LoVo (cell line): ENCODE results near the gene PERM1.

Source experiments
- DNase-seq: peaks from one replicate; pipeline ENCODE4 v3.0.0-alpha.2; 2016; ENCODE audit warnings: low spot score

Gene PERM1

DNA sequence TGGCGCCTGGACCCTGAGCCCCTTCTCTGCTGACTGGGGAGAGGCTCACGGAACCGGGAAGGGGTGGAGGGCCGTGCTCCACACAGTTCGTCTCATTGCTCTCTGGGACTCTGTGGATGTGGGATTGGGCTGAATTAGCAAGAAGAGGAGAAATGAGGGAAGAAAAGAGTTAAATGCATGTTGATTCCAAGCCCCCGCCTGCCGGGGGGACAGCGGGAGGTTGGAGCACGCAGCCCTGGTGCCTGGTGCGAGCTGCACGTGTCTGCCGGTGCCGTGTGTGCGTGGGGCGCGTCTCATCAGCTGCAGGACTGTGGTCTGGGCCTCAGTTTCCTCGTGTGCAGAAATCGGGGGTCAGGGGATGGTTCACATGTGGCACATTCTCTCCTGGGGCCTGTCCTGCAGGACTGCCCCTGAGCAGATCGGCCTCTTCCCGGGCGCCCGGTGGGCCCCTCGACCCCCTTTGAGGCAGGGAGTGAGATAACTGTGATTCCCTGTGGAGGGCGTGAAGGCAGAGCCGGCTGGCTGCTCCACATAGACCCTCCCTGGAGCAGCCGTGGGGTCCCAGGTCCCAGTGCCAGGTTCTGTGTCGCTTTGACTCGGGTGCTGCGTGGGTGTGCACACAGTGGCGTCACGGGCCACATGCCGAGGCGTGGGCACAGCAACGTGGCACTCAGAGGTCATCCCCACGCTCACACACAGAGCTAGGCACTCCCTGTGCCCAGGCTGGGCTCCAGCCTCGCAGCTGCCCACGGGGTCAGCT is 46.7 kb downstream of the PERM1 start:
- no peak for DNase-seq

DNA sequence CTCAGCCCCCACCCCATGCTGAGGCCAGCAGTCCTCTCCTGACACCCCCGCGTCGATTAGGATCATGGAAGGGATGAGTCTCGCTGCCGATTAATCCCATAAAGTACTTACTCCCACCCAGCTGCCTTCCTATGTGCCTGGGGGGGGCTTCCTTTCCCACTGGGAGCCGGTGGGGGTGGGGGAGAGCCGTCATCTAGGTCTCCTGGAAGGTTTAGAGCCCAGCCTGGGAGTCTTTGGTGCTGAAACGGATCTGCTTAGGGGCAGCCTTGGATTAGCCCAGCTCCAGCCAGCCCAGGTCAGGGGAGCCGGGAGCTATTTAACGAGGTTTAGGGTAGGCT is 48.3 kb downstream of the PERM1 start:
- no peak for DNase-seq

GRCh38 chr1:932776-933602 is 48.9 kb downstream of the PERM1 start:
- DNase-seq, result no peak

DNA sequence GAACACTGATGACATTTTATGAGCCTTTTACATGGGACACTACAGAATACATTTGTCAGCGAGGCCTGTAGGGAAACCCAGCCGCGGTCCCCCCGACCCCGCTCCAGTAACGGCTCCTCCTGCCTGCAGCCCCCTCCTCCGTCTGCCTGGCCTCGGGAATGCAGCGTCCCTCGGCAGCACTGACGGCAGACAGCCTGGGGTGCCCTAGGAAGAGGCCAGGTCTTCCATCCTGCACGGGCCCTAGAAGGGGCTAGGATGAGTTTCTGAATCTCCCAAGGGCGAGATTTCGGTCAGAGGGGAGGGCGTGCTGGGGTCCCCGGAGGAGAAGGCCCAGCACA is 49.8 kb downstream of the PERM1 start:
- no peak for DNase-seq

DNA sequence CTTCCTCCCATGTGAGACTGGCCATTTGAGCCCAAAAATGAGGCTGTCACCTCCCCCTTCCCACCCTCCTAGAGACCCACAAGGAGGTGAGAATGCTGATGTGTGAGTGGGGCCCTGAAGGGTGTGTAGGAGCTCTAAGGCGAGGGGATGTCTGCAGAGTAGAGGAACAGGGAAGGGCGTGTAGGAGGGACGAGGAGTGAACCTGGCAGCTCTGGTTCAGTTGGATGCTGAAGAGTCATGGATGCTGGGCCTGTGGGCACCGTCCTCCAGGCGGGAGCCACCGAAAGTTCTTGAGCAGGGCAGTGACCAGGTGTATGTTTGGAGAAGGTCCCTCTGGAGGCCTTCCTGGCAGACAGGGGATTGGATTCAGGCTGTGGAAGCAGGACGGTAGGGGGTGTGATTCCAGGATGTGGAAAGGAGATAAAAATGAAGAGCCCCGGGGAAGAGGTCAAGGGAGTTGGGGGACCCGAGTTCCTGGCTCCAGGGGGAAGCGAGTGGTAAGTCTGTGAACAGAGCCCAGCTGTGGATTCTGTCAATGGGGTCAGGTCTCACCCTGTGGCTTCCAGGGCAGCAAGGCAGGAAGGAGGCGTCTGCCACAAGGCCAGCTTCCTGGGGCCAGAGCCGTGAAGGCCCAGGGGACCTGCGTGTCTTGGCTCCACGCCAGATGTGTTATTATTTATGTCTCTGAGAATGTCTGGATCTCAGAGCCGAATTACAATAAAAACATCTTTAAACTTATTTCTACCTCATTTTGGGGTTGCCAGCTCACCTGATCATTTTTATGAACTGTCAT is 50.3 kb downstream of the PERM1 start:
- DNase-seq, result no peak

- DNase-seq, result no peak
Measured at GRCh38 chr1:930633-931138, 51.2 kb downstream of the PERM1 start.

- no peak for DNase-seq
Measured at GRCh38 chr1:929712-930632, 51.9 kb downstream of the PERM1 start.

DNA sequence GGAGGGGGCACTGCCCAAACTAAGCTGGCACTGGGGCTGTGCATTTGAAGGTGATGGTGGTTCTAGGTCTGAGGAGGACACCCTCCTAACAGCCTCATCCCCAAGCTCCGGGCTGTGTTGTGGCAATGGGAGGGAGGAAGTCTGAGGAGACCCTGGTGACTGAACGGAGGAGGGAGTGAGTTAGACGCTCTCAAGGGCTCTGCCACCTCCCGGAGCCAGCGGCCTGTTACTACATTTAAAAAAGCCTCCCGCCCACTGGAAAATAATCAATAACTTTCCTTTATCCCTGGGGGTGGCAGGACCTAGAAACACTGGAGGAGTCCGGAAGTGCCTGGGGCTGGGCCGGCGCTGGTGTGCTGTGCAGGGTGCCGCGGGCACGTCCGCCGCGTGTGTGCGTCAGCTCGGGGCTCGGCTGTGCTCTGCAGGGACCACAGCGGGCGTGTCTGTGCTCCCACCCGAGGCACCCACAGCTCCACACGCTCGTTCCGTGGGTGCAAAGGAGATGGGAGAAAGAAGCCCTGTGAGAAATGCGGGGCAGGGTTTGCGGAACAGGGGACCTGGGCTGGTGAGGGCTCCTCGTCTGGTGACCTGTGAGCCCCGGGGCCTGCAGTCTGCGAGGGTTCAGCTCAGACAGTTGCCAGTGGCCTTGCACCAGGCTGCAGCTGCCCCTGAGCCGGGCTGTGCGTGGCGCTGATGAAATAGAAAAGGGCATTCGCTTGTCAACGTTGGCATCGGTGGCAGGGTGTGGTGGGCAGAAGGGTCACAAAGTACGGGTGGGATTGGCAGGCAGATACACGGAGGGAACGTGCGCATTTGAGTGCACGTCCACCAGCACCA is 52.9 kb downstream of the PERM1 start:
- no peak for DNase-seq

GRCh38 chr1:927748-928147 is 54.1 kb downstream of the PERM1 start:
- DNase-seq, result no peak

- no peak for DNase-seq
Measured at GRCh38 chr1:927234-927633, 54.7 kb downstream of the PERM1 start.

GRCh38 chr1:925561-926421 is 56.1 kb downstream of the PERM1 start:
- DNase-seq, result no peak
